ENCODE measurements around the gene MAP3K14. TPM values are rescaled to one million over a fixed set of nuclear protein-coding genes. Genes with fewer than 3 reads are reported as not detected.

The MAP3K14 gene
- total RNA-seq, 1 donor: 17.4 TPM

DNA sequence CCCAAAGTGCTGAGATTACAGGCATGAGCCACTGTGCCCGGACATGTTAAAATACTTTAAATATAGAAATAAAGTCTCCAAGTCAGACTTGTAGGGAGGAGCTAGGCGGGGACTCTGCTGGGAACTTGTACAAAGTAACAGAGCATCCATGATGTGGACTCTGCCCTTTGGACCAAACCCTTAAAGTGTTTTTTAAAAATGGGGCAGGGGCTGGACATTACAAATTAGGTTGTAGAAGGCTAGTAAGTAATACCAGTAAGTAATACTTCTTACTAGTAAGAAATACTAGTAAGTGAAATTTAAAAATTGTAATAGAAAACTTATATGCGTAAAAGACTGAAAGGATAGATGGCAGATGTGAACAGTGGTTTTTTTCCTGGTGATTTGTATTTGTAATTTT, 45.2 kb downstream of the MAP3K14 start:
- H3K4me3 ChIP-seq (ENCODE audit: low read length): no peak overlapping the region
- no peaks in the 10 kb centered on the region for H3K4me1 ChIP-seq (ENCODE audit: insufficient read depth, low read length)
- H3K27me3 ChIP-seq (ENCODE audit: insufficient read depth, low read length): no peaks in the 10 kb centered on the region
- H3K9me3 ChIP-seq (ENCODE audit: low read depth, low read length): no peaks in the 10 kb centered on the region

DNA sequence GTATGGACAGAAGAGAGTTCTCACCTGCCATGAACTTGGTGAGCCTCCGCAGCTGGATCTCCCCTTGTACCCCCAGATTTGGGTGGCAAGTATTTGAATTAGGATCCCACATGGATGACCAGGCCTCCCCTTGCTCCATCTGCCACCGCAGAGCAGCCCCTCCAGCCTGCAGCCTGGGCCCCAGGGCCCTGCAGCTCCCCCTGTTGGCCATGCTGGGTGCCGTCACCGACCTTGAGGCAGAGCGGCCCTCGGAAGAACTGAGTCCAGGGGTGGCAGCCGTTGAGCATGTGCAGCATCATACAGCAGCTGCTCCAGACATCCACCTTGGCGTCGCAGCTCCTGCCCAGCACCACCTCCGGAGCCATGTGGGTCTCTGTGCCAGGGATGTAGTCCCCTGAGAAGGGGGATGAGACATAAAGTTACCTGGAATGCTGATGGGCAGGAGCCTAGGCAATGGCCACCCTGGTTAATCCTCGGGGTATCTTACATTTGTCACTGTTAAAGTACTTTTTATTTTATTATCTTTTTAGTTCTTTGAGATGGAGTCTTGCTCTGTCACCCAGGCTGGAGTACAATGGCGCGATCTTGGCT, 45.9 kb downstream of the MAP3K14 start:
- Histone ChIP-seq H3K4me3 (ENCODE audit: low read length) (no peak overlapping the region), H3K9me3 (ENCODE audit: low read depth, low read length) (no peaks in the 10 kb centered on the region), H3K27me3 (ENCODE audit: insufficient read depth, low read length) (no peaks in the 10 kb centered on the region), H3K4me1 (ENCODE audit: insufficient read depth, low read length) (no peaks in the 10 kb centered on the region)

DNA sequence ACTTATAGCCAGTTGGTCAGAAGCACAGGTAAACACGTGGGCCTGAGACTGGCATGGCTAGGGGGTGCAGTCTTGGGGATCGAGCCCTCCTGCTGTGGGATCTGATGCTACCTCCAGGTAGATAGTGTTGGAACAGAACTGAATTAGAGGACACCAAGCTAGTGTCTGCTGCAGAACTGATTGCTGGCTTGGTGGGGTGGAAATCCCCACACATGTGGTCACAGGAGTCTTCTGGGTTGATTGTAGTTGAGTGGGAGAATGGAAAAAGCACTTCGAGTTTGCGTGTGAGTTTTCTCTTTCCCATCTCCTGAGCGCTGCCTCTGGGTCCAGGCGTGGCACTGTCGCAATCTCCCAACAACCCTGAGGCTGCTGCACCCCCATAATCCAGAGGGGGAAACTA, 46.9 kb downstream of the MAP3K14 start:
- H3K9me3 ChIP-seq (ENCODE audit: low read depth, low read length): no peaks in the 10 kb centered on the region
- H3K4me1 ChIP-seq (ENCODE audit: insufficient read depth, low read length): no peaks in the 10 kb centered on the region
- no peaks in the 10 kb centered on the region for H3K27me3 ChIP-seq (ENCODE audit: insufficient read depth, low read length)
- no peak overlapping the region for H3K4me3 ChIP-seq (ENCODE audit: low read length)

DNA sequence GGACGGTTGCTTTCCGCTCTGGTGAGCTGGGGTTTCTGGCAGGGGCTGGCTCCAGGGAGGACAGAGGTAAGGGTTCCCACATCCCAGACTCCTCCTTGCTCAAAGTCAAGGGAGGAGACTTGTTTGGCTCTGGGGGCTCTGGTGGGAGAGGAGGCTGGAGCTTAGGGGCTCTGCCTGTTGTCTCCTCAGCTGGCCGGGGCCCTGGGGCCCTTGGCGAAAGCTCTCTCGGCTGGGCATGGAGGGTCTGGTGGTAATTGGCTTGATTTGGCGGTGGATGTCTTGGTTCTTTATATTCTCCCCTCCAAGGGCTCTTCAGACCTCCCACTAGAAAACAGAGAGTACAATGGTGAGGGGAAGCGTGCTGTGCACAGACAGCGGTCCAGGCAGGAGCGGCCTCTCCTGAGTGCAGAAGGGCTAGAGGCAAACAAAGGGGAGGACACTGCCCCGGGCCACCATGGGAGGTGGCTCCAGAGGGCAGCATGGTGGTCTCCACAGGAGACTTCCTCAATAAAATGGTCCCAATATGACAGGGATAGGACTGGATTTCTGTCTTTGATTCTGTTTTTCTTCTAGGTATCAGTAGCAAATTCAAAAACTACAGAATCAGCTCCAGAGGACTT, 49.3 kb downstream of the MAP3K14 start:
- Histone ChIP-seq H3K4me1 (ENCODE audit: insufficient read depth, low read length) (peaks cover 3% of the 10 kb centered on the region), H3K9me3 (ENCODE audit: low read depth, low read length) (no peaks in the 10 kb centered on the region), H3K4me3 (ENCODE audit: low read length) (no peak overlapping the region), H3K27me3 (ENCODE audit: insufficient read depth, low read length) (no peaks in the 10 kb centered on the region)

DNA sequence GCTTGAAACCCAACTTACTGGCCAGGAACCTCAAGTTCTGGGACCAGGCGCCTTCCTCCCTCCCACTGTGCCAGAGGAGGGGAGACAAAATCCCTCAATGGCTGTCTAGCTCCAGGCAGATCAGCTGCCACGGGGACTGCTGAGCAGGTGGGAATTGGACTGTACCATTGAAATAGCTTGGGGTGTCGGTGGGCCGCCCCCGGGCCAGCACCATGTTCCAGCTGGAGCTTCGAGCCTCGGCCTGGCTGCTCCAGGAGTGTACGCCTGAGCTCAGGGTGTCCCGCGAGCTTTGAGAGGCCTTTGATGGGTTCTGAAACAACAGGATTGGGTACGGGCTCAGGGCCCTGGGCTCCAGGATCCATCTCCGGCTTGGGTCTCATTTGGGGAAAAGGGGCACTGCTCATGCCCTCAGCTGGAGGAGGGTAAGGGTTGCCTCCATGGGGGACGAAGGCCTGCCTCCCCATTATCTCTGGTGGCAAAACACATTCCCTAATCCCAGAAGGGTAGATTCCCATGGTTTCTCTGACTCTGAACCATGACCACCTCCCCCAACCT, 50.4 kb downstream of the MAP3K14 start:
- Histone ChIP-seq H3K4me3 (ENCODE audit: low read length) (no peak overlapping the region), H3K9me3 (ENCODE audit: low read depth, low read length) (no peaks in the 10 kb centered on the region), H3K27me3 (ENCODE audit: insufficient read depth, low read length) (no peaks in the 10 kb centered on the region), H3K4me1 (ENCODE audit: insufficient read depth, low read length) (peaks cover 13% of the 10 kb centered on the region)

DNA sequence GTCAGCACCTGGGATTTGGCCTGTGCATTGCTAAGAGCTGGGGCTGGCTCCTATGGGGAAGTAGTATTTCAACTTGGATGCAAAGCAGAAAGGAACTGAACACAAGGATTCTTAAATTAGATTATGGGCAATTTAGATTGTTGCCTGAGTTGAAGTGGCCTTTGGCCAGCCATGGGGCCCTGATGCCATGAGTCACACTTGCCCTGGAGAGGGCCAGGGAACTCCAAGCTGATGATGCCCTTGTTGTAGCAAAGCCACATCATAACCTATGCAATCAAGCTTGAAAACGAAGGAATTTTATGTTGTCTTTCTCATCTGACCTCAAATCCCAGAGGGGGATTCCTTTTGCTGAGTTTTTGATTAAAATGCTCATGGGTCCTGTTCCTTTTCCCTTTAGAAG, 51.0 kb downstream of the MAP3K14 start:
- H3K4me3 ChIP-seq (ENCODE audit: low read length): no peak overlapping the region
- no peaks in the 10 kb centered on the region for H3K27me3 ChIP-seq (ENCODE audit: insufficient read depth, low read length)
- peaks cover 18% of the 10 kb centered on the region for H3K4me1 ChIP-seq (ENCODE audit: insufficient read depth, low read length)
- no peaks in the 10 kb centered on the region for H3K9me3 ChIP-seq (ENCODE audit: low read depth, low read length)

DNA sequence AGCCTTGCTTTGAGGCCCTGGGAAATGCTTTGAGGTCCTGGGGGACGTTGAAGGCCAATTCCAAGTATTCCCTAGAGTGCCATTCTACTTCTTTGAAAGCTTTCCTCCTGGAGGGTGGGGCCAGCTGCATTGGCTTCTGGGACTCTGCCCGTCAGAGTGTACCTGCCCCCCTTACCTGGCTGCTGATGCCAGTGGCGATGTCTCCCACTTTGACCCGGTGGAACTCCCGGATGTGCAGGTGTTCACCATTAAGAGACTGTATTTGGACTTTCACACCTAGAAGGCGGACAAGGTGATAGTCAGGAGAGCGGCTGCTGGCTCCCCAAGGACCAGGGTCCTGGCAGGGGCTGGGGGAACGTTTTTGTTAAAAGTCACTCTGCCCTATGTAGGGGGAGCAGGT, 51.8 kb downstream of the MAP3K14 start:
- Histone ChIP-seq H3K9me3 (ENCODE audit: low read depth, low read length) (no peaks in the 10 kb centered on the region), H3K27me3 (ENCODE audit: insufficient read depth, low read length) (no peaks in the 10 kb centered on the region), H3K4me3 (ENCODE audit: low read length) (no peak overlapping the region), H3K4me1 (ENCODE audit: insufficient read depth, low read length) (peaks cover 18% of the 10 kb centered on the region)

DNA sequence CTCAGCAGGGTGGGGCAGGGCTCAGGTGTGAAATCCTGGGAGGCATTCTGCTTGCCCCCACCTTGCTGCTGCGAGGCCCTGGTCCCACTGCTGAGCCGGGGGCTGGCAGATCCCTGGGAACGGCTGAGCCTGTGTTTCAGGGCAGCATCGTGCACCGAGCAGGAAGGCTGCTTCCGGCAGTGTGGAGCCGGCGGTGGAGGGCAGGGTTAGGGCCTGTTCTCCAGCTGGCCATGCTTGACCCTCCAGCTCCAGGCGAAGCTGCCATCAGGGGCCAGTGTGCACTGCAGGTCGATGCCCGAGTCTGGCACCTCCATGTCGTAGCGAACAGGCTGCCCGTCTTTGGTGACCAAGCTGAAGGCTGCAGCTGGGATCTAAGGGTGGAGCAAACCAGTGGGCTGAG, 52.4 kb downstream of the MAP3K14 start:
- Histone ChIP-seq H3K4me3 (ENCODE audit: low read length) (no peak overlapping the region), H3K9me3 (ENCODE audit: low read depth, low read length) (no peaks in the 10 kb centered on the region), H3K4me1 (ENCODE audit: insufficient read depth, low read length) (peaks cover 18% of the 10 kb centered on the region), H3K27me3 (ENCODE audit: insufficient read depth, low read length) (no peaks in the 10 kb centered on the region)

DNA sequence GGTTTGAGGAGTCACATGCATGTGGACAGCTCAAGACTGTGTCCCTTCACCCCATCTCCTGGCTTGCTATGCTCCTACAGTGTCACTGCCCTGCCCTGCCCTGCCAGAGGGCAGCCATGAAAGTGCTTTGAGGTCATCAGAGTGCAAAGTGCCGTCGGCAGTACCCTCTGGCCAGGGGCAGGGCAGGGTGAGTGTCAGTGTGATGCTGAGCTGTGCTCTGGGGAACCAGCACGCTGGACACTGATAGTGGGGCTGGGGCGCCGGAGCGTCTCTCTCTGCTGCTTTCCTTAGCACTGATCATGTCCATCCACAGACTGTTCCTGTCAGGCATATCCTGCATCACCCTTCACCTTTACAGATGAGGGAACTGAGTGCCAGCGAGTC, 53.4 kb downstream of the MAP3K14 start:
- Histone ChIP-seq H3K4me3 (ENCODE audit: low read length) (no peak overlapping the region), H3K4me1 (ENCODE audit: insufficient read depth, low read length) (peaks cover 22% of the 10 kb centered on the region), H3K9me3 (ENCODE audit: low read depth, low read length) (no peaks in the 10 kb centered on the region), H3K27me3 (ENCODE audit: insufficient read depth, low read length) (no peaks in the 10 kb centered on the region)

DNA sequence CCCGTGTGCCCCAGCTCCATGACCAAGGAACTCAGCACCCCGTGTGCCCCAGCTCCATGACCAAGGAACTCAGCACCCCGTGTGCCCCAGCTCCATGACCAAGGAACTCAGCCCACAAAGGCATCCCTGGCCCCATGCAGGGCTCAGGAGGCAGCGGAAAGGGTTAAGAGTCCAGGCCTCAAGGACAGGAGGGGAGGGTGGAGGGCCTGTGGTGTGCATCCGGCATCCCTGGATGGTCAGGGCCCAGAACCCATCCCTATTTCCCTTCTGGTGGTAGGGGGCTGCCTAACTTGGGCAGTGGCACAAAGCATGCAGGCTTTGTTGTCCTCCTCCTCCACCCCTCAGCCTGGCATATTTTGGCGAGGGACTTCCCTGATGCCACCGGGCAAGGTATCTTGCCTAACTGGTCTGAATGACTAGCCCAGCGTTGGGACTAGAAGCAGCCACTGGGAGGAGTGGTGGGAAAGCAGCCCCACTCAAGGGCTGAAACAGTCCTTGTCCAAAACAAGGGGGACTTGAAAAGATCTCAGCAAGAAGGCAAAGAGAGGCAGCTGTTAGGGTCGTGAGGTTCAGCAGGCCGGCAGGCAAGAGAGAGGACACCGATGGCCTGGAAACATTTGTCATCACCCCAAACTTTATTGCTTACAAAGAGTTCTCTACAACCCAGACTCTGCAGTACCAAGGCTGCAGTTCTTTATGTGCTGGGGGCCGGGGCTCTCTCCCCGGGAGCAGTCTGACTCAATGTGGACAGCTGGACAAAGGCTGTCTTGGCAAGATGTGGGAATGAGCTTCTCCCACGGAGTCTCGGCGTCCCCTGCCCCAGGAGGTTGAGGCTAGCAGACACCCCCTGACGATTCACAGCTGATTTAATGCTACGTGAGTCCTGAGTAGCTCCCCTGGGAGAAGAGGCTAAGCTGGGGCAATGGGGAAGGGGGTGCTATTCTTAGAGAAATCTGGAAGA, 54.0 kb downstream of the MAP3K14 start:
- Histone ChIP-seq H3K4me3 (ENCODE audit: low read length) (no peak overlapping the region), H3K27me3 (ENCODE audit: insufficient read depth, low read length) (no peaks in the 10 kb centered on the region), H3K4me1 (ENCODE audit: insufficient read depth, low read length) (peaks cover 22% of the 10 kb centered on the region), H3K9me3 (ENCODE audit: low read depth, low read length) (no peaks in the 10 kb centered on the region)

DNA sequence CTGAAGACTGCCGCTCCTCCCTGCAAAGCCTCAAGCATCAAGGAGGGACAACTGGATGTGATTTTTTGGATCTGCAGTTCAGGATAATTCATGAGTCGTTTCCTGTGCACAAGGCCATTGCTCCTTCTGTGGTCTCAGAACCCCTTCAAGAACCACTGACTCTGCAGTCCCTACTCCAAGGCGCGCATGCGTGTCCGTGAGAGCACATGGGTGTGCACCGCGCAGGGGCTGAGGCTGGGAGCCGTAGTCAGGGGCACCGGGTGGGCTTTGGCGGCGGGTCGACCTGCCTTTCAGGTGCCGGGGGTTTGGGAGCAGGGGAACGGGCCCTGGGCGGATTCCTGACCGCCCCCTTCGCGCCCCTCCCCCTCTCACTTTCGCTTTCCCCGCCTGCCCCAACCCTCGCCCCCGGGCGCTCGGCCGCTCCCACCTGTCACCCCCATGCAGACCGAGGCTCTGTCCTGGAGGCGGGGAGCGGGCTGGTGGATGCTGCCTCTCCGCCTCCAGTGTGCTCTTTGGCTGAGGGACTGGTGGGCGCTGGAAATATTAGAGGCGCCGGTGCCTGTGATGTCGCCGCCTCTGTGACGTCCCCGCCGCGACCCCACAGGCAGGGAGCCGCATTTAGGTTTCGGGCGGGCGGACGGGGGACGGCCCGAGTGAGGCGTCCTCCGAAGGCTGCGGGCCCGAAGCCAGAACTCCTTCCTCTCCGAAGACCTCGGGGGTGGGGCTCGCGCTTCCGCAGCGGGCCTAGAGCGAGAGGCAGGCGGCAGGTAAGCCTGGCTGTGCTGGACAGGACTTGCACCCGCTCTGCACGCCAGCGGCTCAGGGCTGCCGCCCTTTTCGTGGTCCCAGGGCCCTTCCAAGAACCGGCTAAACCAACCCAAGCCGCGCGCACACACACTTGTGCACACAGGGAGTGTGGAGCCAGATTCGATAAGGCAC, 55.0 kb downstream of the MAP3K14 start, which contains the start of gene SPATA32:
Gene SPATA32, minus strand, starts transcription at position 518 of the 939 bp plus-strand sequence. Its CDS starts 78 bp downstream, at position 440.
- Histone ChIP-seq H3K4me1 (ENCODE audit: insufficient read depth, low read length) (peaks cover 25% of the 10 kb centered on the region), H3K9me3 (ENCODE audit: low read depth, low read length) (no peaks in the 10 kb centered on the region), H3K4me3 (ENCODE audit: low read length) (peak within 1 kb of the TSS; percentile 48), H3K27me3 (ENCODE audit: insufficient read depth, low read length) (no peaks in the 10 kb centered on the region)

DNA sequence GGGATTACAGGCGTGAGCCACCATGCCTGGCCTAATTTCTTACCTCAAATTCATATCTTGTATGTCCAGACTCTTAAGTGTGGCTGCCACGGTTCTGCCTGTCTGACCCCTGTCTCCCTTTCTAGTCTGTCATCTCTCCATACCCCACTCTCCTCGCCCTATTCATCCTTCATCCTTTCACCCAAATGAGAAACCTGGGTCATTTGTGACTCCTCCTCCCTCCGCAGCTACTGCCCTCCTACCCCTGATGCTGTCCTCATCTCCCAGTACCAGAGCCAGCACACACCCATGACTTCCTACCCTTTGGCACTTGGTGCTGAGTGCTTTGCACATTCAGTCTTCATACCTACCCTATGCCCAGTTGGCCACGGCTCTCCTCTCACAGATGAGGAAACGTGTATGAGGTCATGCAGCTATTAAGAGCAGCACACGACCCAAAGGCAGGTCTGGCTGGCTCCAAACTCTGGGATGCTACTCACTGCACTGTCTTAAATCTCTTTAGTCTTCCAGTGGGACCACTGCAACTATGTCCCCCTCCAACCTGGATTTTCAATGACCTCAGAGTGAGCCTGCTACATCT, 56.5 kb downstream of the MAP3K14 start:
- Histone ChIP-seq H3K4me1 (ENCODE audit: insufficient read depth, low read length) (peaks cover 33% of the 10 kb centered on the region), H3K27me3 (ENCODE audit: insufficient read depth, low read length) (no peaks in the 10 kb centered on the region), H3K9me3 (ENCODE audit: low read depth, low read length) (no peaks in the 10 kb centered on the region), H3K4me3 (ENCODE audit: low read length) (no peak overlapping the region)

DNA sequence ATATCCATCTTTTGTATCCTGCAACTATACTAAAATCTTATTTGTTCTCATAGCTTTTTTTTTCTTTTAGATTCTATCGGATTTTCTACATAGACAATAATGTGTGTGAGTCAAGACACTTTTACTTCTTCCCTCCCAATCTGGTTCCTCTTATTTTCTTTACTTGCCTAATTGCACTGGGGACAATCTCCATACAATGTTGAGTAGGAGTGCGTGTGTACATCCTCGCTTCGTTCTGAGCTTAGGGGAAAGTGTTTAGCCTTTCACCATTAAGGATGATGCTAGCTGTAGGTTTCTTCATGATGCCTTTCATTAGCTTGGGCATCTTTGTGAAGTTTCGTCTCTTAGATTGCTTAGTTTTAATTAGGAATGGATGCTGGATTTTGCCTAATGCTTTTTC, 57.8 kb downstream of the MAP3K14 start:
- Histone ChIP-seq H3K27me3 (ENCODE audit: insufficient read depth, low read length) (no peaks in the 10 kb centered on the region), H3K4me3 (ENCODE audit: low read length) (no peak overlapping the region), H3K9me3 (ENCODE audit: low read depth, low read length) (no peaks in the 10 kb centered on the region), H3K4me1 (ENCODE audit: insufficient read depth, low read length) (peaks cover 34% of the 10 kb centered on the region)

DNA sequence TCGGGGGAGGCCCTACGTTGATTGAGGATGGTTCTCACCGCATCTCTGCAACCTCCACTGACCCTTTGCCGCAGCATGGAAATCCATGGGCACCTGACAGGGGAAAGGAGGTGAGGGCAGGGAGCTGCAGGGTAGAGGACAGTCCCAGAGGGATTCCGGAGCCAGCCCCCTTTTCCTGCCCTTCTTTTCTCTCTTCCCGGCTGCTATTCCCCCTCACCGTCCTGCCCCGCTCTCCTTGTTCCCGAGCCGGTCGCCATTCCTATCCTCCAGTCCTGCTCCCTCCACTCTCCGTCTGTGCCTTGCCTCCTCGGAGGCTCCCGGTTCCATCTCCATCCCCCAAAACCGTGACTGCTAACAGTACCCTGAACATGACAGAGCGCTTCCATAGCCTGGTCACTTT, 59.7 kb downstream of the MAP3K14 start:
- Histone ChIP-seq H3K9me3 (ENCODE audit: low read depth, low read length) (no peaks in the 10 kb centered on the region), H3K4me1 (ENCODE audit: insufficient read depth, low read length) (peaks cover 31% of the 10 kb centered on the region), H3K27me3 (ENCODE audit: insufficient read depth, low read length) (no peaks in the 10 kb centered on the region), H3K4me3 (ENCODE audit: low read length) (no peak overlapping the region)
